A549 treated with GW870086 at 1 μM for 4 hours (cell line): ENCODE measurements around the gene PRKRA. TPM values are rescaled to one million over a fixed set of nuclear protein-coding genes. Genes with fewer than 3 reads are reported as not detected.

Experiments used
- total RNA-seq: library from RNA; stranded (reverse); fragments of 200-300 nt; extraction: Qiagen RNA extraction; gene quantifications from 5 replicates; pipeline ENCODE4 v1.2.3, GENCODE V29; 2022; ENCODE audit warnings: low read depth

PRKRA gene
- total RNA-seq: 27.1 to 31.7 TPM (median 30.6 TPM) in 5 replicates

GRCh38 chr2:178450774-178451525, at the start of gene PRKRA, which contains the start of gene PJVK:
Gene PRKRA, minus strand, starts transcription at chr2:178451175. Its CDS starts 145 bp downstream, at chr2:178451030.
Gene PJVK, plus strand, starts transcription at chr2:178451378. Its CDS starts 2,032 bp downstream, at chr2:178453410.

GRCh38 chr2:178480227-178481181, 29.5 kb upstream of the PRKRA start, which contains the start of gene PLEKHA3:
Gene PLEKHA3, plus strand, starts transcription at chr2:178480457. Its CDS starts 413 bp downstream, at chr2:178480870.

GRCh38 chr2:178478439-178479274, 27.7 kb upstream of the PRKRA start, which contains the start of gene FKBP7:
Gene FKBP7, minus strand, starts transcription at chr2:178478600. Its CDS starts 101 bp downstream, at chr2:178478499.

Other genes with a start within 250 kb of the PRKRA start
- gene PJVK, start 203 bp upstream of the PRKRA start, total RNA-seq: 1.3 to 2.1 TPM (median 1.4 TPM) in 5 replicates
- 7.9 to 11.9 TPM (median 9.7 TPM) in 5 replicates for gene FKBP7, start 27.4 kb upstream of the PRKRA start, total RNA-seq
- 7.9 to 18.9 TPM (median 15.9 TPM) in 5 replicates for gene PLEKHA3, start 29.3 kb upstream of the PRKRA start, total RNA-seq